GM20000 (cell line): ENCODE measurements around the gene JAKMIP1.

Experiments used
- DNase-seq: peaks from one replicate; pipeline ENCODE4 v3.0.0; 2012; ENCODE audit warnings: low spot score
- CTCF ChIP-seq: IDR thresholded peaks from 2 replicates; pipeline ENCODE4 v1.5.1; 2012; ENCODE audit warnings: mild to moderate bottlenecking, control low read depth; ENCODE audit errors: extremely low read depth, missing control alignments

Gene JAKMIP1

DNA sequence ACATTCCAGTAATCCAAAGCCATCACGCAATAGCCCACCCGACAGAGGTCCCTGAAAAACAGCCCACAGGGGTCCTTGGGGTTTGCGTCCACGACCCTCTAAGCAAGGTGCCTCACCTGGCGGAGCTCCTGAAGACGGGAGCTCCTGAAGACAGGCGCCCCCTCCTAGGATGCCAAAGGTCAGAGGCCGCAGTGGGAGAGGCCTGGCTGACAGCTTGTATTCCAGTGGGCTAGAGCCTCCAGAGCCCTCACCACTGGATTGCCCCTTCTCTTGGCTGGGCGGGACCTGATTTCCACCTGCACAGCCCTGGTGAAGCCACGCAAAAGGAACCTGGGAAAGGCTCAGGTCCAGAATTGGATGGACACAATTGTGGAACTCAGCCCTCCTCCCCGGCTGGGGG, 39.6 kb upstream of the JAKMIP1 start:
- DNase-seq = no peak
- no peak for TF ChIP-seq CTCF

DNA sequence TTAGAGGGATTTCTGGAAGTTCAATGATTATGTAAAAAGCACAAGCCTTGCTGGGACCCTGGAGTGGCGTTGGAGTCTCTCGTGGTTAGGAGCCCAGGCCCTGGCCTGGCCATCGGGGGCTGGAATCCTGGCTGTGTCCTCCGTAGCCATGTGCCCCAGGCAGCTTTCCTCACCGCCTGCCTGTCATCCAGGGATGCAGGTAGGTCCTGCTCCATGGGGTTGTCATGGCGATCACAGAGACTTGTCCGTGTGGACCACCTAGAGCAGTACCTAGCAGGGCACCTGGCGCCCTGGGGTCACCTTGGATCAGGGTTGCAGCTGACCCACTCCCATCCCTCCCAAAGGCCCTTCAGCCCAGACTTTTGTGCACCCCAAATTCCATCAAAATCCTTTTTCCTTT, 39.1 kb upstream of the JAKMIP1 start:
- DNase-seq = no peak
- no peak for TF ChIP-seq CTCF

GRCh38 chr4:6236816-6237390, 36.6 kb upstream of the JAKMIP1 start:
- no peak for TF ChIP-seq CTCF
- no peak for DNase-seq

GRCh38 chr4:6235901-6236640, 35.7 kb upstream of the JAKMIP1 start:
- no peak for TF ChIP-seq CTCF

GRCh38 chr4:6235012-6235411, 34.7 kb upstream of the JAKMIP1 start:
- no peak for TF ChIP-seq CTCF
- DNase-seq = no peak

More at GRCh38 chr4:6235901-6236640, 35.7 kb upstream of the JAKMIP1 start:
- no peak for DNase-seq

- no peak for DNase-seq
- TF ChIP-seq CTCF = no peak
Measured at GRCh38 chr4:6233929-6234328, 33.6 kb upstream of the JAKMIP1 start.

- DNase-seq = no peak
- no peak for TF ChIP-seq CTCF
Measured at GRCh38 chr4:6232836-6233785, 32.8 kb upstream of the JAKMIP1 start.
